A673 (cell line): ENCODE results near the gene FTCDNL1. TPM values are rescaled to one million over a fixed set of nuclear protein-coding genes. Genes with fewer than 3 reads are reported as not detected.

Source experiments
- BruUV-seq: library from RNA; stranded (reverse); fragments of 400-500 nt; replicated peaks from 2 replicates; lab custom pipeline; 2021; lab: Mats Ljungman, UMichigan
- CTCF ChIA-PET: fragments of 300-600 bp; sonication (Branson Sonifier 250); formaldehyde crosslinking; loops from one replicate; lab custom pipeline; 2022; ENCODE audit warnings: antibody characterized with exemption; lab: Charles Lee
- POLR2A ChIA-PET: fragments of 300-600 bp; sonication (Branson Sonifier 250); formaldehyde crosslinking; loops from one replicate; lab custom pipeline; 2022; ENCODE audit warnings: antibody characterized with exemption; ENCODE audit not compliant: low non-redundant PET; lab: Charles Lee
- DNase-seq: peaks from one replicate; pipeline ENCODE4 v3.0.0-alpha.2; 2015; ENCODE audit warnings: low spot score
- H3K27ac ChIP-seq: fragments of 200-600 bp; sonication (generic); 2 replicates; pipeline ENCODE4 v1.5.1; 2016; ENCODE audit warnings: mixed run types, low read depth, mild to moderate bottlenecking, mixed read lengths, antibody characterized with exemption, low read length; ENCODE audit not compliant: poor library complexity, severe bottlenecking
- H3K27me3 ChIP-seq: fragments of 200-600 bp; sonication (generic); replicated peaks from 2 replicates; pipeline ENCODE4 v1.6.1; 2017; ENCODE audit warnings: mixed run types, low read depth, mild to moderate bottlenecking, mixed read lengths, antibody characterized with exemption, low read length; ENCODE audit not compliant: insufficient read depth, poor library complexity
- H3K36me3 ChIP-seq: fragments of 200-600 bp; sonication (generic); 2 replicates; pipeline ENCODE4 v1.6.1; 2016; ENCODE audit warnings: mixed run types, mild to moderate bottlenecking, mixed read lengths, antibody characterized with exemption, low read length; ENCODE audit not compliant: insufficient read depth, poor library complexity, severe bottlenecking
- H3K4me1 ChIP-seq: fragments of 200-600 bp; sonication (generic); 2 replicates; pipeline ENCODE4 v1.6.1; 2017; ENCODE audit warnings: mixed run types, mild to moderate bottlenecking, mixed read lengths, antibody characterized with exemption, low read length; ENCODE audit not compliant: insufficient read depth, poor library complexity, severe bottlenecking
- H3K4me3 ChIP-seq: fragments of 200-600 bp; sonication (generic); 2 replicates; pipeline ENCODE4 v1.5.1; 2016; ENCODE audit warnings: low read depth, mixed run types, mild to moderate bottlenecking, mixed read lengths, low read length; ENCODE audit not compliant: poor library complexity, severe bottlenecking
- H3K9me3 ChIP-seq: fragments of 200-600 bp; sonication (generic); 2 replicates; pipeline ENCODE4 v1.6.1; 2016; ENCODE audit warnings: mixed run types, low read depth, mild to moderate bottlenecking, mixed read lengths, antibody characterized with exemption, low read length; ENCODE audit not compliant: poor library complexity, severe bottlenecking
- CTCF ChIP-seq: fragments of 300-800, 200-600 bp; sonication (generic); conservative IDR thresholded peaks from 2 replicates; pipeline ENCODE4 v1.5.1; 2017; ENCODE audit warnings: low read depth, mild to moderate bottlenecking, antibody characterized with exemption, low read length, moderate library complexity, mixed read lengths
- EZH2 ChIP-seq: fragments of 200-600 bp; sonication (generic); IDR thresholded peaks from 2 replicates; pipeline ENCODE4 v1.6.1; 2017; ENCODE audit warnings: borderline replicate concordance, low read depth, mild to moderate bottlenecking, mixed read lengths, antibody characterized with exemption, low read length; ENCODE audit not compliant: poor library complexity, severe bottlenecking
- intact Hi-C: fragments of 100-400 bp; cut with micrococcal nuclease; formaldehyde crosslinking; loops from one replicate; pipeline ENCODE4 v1.10.0; 2022; ENCODE audit not compliant: unreplicated experiment
- total RNA-seq: library from RNA; stranded (reverse); gene quantifications from 2 replicates; pipeline ENCODE4 v1.2.3, GENCODE V29; 2021

The FTCDNL1 gene
- total RNA-seq, 1 experiment from 2014 or later: 0.88 TPM

GRCh38 chr2:199848389-199849130 is 2.4 kb downstream of the FTCDNL1 start:
- no TSS peak for BruUV-seq
- ChIA-PET POLR2A (no interaction called here), CTCF (no interaction called here)
- peaks cover 9% of the 10 kb centered on the region for H3K4me1 ChIP-seq
- TF ChIP-seq EZH2 (no peak), CTCF (no peak)
- DNase-seq: no peak
- H3K27me3 ChIP-seq: peaks cover 31% of the 10 kb centered on the region
- intact Hi-C loops: no loop called here
- no peaks in the 10 kb centered on the region for H3K36me3 ChIP-seq
- no peak overlapping the region for H3K4me3 ChIP-seq
- H3K9me3 ChIP-seq: no peaks in the 10 kb centered on the region
- no peak overlapping the region for H3K27ac ChIP-seq

GRCh38 chr2:199847181-199847864 is 3.7 kb downstream of the FTCDNL1 start:
- ChIA-PET POLR2A (no interaction called here), CTCF (no interaction called here)
- no peak overlapping the region for H3K4me3 ChIP-seq
- no peaks in the 10 kb centered on the region for H3K36me3 ChIP-seq
- intact Hi-C loops: no loop called here
- H3K27ac ChIP-seq: no peak overlapping the region
- DNase-seq: no peak
- peaks cover 23% of the 10 kb centered on the region for H3K27me3 ChIP-seq
- BruUV-seq: no TSS peak
- H3K9me3 ChIP-seq: no peaks in the 10 kb centered on the region
- H3K4me1 ChIP-seq: peaks cover 9% of the 10 kb centered on the region
- TF ChIP-seq CTCF: no peak
- TF ChIP-seq EZH2: no peak

GRCh38 chr2:199842631-199843395 is 8.2 kb downstream of the FTCDNL1 start:
- CTCF ChIA-PET: no interaction called here
- no peak for TF ChIP-seq CTCF
- no peak for DNase-seq
- POLR2A ChIA-PET: no interaction called here
- no TSS peak for BruUV-seq
- Histone ChIP-seq H3K27me3 (peaks cover 8% of the 10 kb centered on the region), H3K4me3 (no peak overlapping the region), H3K36me3 (no peaks in the 10 kb centered on the region), H3K27ac (no peak overlapping the region), H3K4me1 (no peaks in the 10 kb centered on the region), H3K9me3 (no peaks in the 10 kb centered on the region)
- intact Hi-C loops: no loop called here
